H1 (cell line): Measurements from ENCODE around the gene RNGTT. TPM values are rescaled to one million over a fixed set of nuclear protein-coding genes. Genes with fewer than 3 reads are reported as not detected.

Experiments used
- HDAC2 ChIP-seq, 2 experiments: fragments of 300-600 bp in 1 of 2; sonication (generic) in 1 of 2; IDR thresholded peaks; 2 replicates each; pipeline ENCODE4 v1.6.1; 2011 to 2012; ENCODE audit warnings: low read depth in 2 of 2, low read length in 2 of 2, mild to moderate bottlenecking in 2 of 2, moderate library complexity in 2 of 2, borderline replicate concordance in 1 of 2, inconsistent platforms in 1 of 2
- SP1 ChIP-seq: IDR thresholded peaks from 2 replicates; pipeline ENCODE4 v1.6.1; 2011; ENCODE audit warnings: low read depth, low read length
- polyA plus RNA-seq, 7 experiments: library from polyadenylated mRNA; depleted of rRNA in 3 of 7; stranded (reverse) in 5 of 7; unstranded in 2 of 7; fragments of >200 nt in 5 of 7; fragments of 200-250 nt in 2 of 7; gene quantifications; 1 replicate in 5 of 7; 2 replicates in 1 of 7; 4 replicates in 1 of 7; pipeline versions ENCODE4 v1.2.1 to v1.2.3, GENCODE V29; 2011 to 2013; ENCODE audit warnings: missing spikeins in 2 of 7, mixed read lengths in 2 of 7
- total RNA-seq: library from RNA; stranded (reverse); fragmentation: NEBNext Ultra II Directional; extraction: Animal tissue kit (Norgen Biotek cat#: 25700); gene quantifications from 2 replicates; pipeline ENCODE4 v1.2.1, GENCODE V29; 2021

The RNGTT gene
- total and polyA plus RNA-seq, 2 of the 8 experiments (the other 6 are each of a cell fraction or from before 2014, with no cell fraction given) = 3.6 to 21.2 TPM

DNA sequence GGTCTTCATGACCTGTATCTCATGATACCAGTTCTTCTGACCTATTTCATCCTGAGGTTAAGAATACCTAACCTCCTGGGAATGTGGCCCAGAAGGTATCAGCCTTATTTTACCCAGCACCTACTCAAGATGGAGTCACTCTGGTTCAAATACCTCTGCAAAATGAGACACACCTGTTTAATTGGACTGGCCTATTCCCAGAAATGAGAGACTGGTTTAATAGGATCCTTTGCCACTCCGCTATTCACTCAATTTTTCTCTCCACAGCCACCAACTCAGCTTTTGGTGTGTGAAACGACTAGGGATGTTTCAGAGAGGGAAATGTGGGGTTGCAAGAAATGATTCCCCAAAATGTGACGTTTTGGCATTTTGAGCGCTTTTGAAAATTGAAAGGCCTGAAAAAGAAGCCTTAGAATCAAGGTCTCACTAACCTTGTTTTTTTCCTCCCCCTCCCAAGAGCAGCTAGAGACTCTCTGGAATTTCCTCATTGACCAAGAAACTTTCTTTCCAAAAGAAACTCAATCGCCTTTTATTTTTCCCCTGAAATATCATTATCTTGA lies 45.5 kb upstream of the RNGTT start (continued):
- TF ChIP-seq HDAC2 (IDR thresholded peaks at IDR 0.05; ENCODE audit: borderline replicate concordance in 1 of 2, low read depth in 2 of 2, low read length in 2 of 2) (no peak), SP1 (no peak)
- TF ChIP-seq, all 59 proteins: peak for 0
